Neural crest cell (in vitro differentiated cells): ENCODE results near the gene PZP. TPM values are rescaled to one million over a fixed set of nuclear protein-coding genes. Genes with fewer than 3 reads are reported as not detected.
"Not testable (repeated sequence)": the region's sequence is repeated elsewhere in the genome, so short reads cannot be mapped to it uniquely, and the experiment has no call there.

Experiments used
- DNase-seq: peaks from one replicate; pipeline ENCODE4 v3.0.0; 2021; ENCODE audit warnings: low read depth, mixed read lengths, low spot score
- H3K27ac Mint-ChIP-seq: one replicate; pipeline ENCODE4 v1.8.0; 2021; ENCODE audit warnings: mild to moderate bottlenecking, mixed read lengths; ENCODE audit not compliant: unreplicated experiment
- H3K27me3 Mint-ChIP-seq: 2 replicates; pipeline ENCODE4 v1.8.0; 2021; ENCODE audit warnings: low read depth, mild to moderate bottlenecking, mixed read lengths
- H3K36me3 Mint-ChIP-seq: 2 replicates; pipeline ENCODE4 v1.8.0; 2021; ENCODE audit warnings: low read depth, mild to moderate bottlenecking, mixed read lengths
- H3K4me1 Mint-ChIP-seq: 2 replicates; pipeline ENCODE4 v1.8.0; 2021; ENCODE audit warnings: mixed read lengths
- H3K4me3 Mint-ChIP-seq: one replicate; pipeline ENCODE4 v1.8.0; 2021; ENCODE audit warnings: mild to moderate bottlenecking, mixed read lengths
- H3K9me3 Mint-ChIP-seq: 2 replicates; pipeline ENCODE4 v1.8.0; 2021; ENCODE audit warnings: mixed read lengths
- CTCF ChIP-seq: fragments of 200-600 bp; sonication (generic); conservative IDR thresholded peaks from 2 replicates; pipeline ENCODE4 v1.5.0; 2021; ENCODE audit warnings: antibody characterized with exemption, mild to moderate bottlenecking
- total RNA-seq: library from RNA; stranded (reverse); gene quantifications from 2 replicates; pipeline ENCODE4 v1.2.1, GENCODE V29; 2021

Gene PZP
- total RNA-seq, 1 donor from 2014 or later, result not detected

GRCh38 chr12:9143929-9144729 lies 64.1 kb downstream of the PZP start:
- H3K4me1 Mint-ChIP-seq, result no peaks in the 10 kb centered on the region
- H3K36me3 Mint-ChIP-seq, result peaks cover 32% of the 10 kb centered on the region
- no peak for TF ChIP-seq CTCF
- H3K27me3 Mint-ChIP-seq, result no peaks in the 10 kb centered on the region
- no peak overlapping the region for H3K4me3 Mint-ChIP-seq
- no peak for DNase-seq
- no peak overlapping the region for H3K27ac Mint-ChIP-seq
- peaks cover 31% of the 10 kb centered on the region for H3K9me3 Mint-ChIP-seq

GRCh38 chr12:9143137-9143536 lies 65.1 kb downstream of the PZP start:
- H3K27me3 Mint-ChIP-seq, result no peaks in the 10 kb centered on the region

GRCh38 chr12:9139588-9140290 lies 68.5 kb downstream of the PZP start:
- H3K9me3 Mint-ChIP-seq, result peaks cover 33% of the 10 kb centered on the region
- H3K27ac Mint-ChIP-seq, H3K4me1 Mint-ChIP-seq, H3K4me3 Mint-ChIP-seq, DNase-seq, H3K27me3 Mint-ChIP-seq: not testable (repeated sequence)
- H3K36me3 Mint-ChIP-seq, result peaks cover 34% of the 10 kb centered on the region

More at GRCh38 chr12:9143137-9143536, 65.1 kb downstream of the PZP start:
- Mint-ChIP-seq H3K27ac (no peak overlapping the region), H3K4me3 (no peak overlapping the region), H3K4me1 (no peaks in the 10 kb centered on the region), H3K9me3 (peaks cover 33% of the 10 kb centered on the region), H3K36me3 (peaks cover 33% of the 10 kb centered on the region)
- TF ChIP-seq CTCF, result no peak
- DNase-seq, result no peak

GRCh38 chr12:9135903-9136310 lies 72.3 kb downstream of the PZP start:
- DNase-seq, result no peak
- TF ChIP-seq CTCF, result no peak
- H3K9me3 Mint-ChIP-seq, result peaks cover 17% of the 10 kb centered on the region
- no peak overlapping the region for H3K27ac Mint-ChIP-seq
- H3K4me3 Mint-ChIP-seq, result no peak overlapping the region
- peaks cover 3% of the 10 kb centered on the region for H3K4me1 Mint-ChIP-seq
- no peaks in the 10 kb centered on the region for H3K27me3 Mint-ChIP-seq
- H3K36me3 Mint-ChIP-seq, result peaks cover 18% of the 10 kb centered on the region

- H3K27me3 Mint-ChIP-seq, result no peaks in the 10 kb centered on the region
- peaks cover 3% of the 10 kb centered on the region for H3K4me1 Mint-ChIP-seq
- no peak overlapping the region for H3K27ac Mint-ChIP-seq
- H3K4me3 Mint-ChIP-seq, result no peak overlapping the region
- peak; percentile 48 for TF ChIP-seq CTCF
- H3K9me3 Mint-ChIP-seq, result peaks cover 20% of the 10 kb centered on the region
- DNase-seq, result no peak
- peaks cover 18% of the 10 kb centered on the region for H3K36me3 Mint-ChIP-seq
These were observed 73.1 kb downstream of the PZP start for GRCh38 chr12:9134981-9135628.
